SW 1271 (cell line): ENCODE data around the gene BEND2.
"Not testable (repeated sequence)": the region's sequence is repeated elsewhere in the genome, so short reads cannot be mapped to it uniquely, and the experiment has no call there.

Experiments used
- DNase-seq, 2 experiments: peaks; one replicate each; lab custom pipeline; 2025; lab: John Stamatoyannopoulos, UW

BEND2 gene

DNA sequence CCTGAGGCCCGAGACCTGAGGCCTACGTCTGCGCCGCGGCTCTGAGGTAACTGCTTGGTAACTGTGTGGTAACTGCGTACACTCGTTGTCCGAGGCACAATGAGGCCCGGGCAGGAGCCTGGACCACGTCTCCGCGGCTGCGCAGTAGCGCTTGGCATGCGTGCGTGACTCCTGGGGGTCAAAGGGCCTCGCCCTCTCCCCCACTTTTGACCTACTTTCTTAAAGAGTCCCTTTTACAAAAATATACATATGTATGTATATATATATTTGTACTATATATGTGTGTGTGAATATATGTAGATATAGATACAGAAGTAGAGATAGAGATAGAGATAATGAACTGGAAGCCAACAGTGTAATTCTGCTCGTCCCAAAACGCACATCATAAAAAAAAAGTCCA is at the start of gene BEND2:
Gene BEND2 (minus strand): TSS at position 101 of the 400 bp plus-strand sequence. CDS start 136 bp downstream, outside the sequence.
- DNase-seq, result no peak

GRCh38 chrX:18255059-18255458 is 34.4 kb upstream of the BEND2 start:
- DNase-seq, result no peak

DNA sequence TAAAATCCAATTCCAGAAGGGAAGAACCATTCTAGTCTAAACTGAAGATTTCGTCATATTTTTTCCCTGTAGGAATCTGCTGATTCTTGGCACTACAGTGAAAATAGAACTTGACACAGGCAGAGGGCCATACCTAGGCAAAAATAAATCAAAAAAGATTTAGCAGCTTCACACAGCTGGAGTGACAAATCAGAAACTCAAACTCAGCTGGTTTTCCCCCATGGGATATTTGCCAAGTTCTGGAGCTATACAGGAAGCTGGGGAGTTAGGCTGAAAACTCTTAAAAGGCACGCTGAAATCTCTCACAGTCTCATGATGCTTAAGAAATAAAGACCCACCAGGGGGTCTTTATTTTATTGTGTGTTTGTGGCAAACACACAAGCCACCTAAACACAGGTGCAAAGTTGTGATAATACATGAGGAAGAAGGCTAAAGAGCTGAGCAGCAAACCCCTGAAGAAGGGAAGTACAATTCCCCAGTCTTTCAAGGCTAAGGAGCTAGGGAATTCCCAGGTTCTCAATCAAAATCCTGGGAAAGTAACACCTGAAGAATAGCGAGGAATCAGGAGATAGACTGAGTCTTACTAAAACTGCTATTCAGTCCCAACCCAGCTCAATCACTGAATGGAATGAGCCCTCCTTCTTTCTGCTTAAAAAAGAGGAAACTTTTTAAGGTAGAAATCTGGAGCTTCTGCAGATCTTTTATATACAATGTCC is 32.1 kb upstream of the BEND2 start:
- DNase-seq, result no peak

DNA sequence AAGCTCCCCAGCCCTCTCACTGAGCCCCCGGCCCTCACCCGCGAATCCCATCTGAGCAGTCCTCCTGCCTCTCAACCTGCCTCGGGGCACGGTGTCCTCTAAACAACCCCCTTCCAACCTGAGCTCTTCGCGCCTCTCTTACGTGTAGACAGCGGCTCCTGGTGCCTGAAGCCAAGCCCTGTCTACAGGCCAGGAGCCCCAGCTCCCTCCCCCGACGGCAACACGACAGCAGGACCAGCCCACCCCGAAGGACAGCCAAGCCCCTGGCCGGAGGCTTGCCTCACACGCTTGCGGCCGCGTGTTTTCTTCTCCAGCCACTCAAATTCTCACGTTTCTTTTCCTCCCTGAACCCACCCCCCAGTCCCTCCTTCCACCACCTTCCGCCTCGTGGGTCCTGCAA is 9.0 kb upstream of the BEND2 start:
- not testable (repeated sequence) for DNase-seq

GRCh38 chrX:18228069-18228468 is 7.4 kb upstream of the BEND2 start:
- DNase-seq, result no peak

- no peak for DNase-seq
Measured at GRCh38 chrX:18227458-18227857, 6.8 kb upstream of the BEND2 start.

- no peak for DNase-seq
Measured at GRCh38 chrX:18210470-18210869, 10.2 kb downstream of the BEND2 start.

GRCh38 chrX:18206657-18207056 is 14.0 kb downstream of the BEND2 start:
- no peak for DNase-seq

GRCh38 chrX:18203631-18204030 is 17.1 kb downstream of the BEND2 start:
- DNase-seq, result no peak

GRCh38 chrX:18194688-18195087 is 26.0 kb downstream of the BEND2 start:
- DNase-seq, result no peak

DNA sequence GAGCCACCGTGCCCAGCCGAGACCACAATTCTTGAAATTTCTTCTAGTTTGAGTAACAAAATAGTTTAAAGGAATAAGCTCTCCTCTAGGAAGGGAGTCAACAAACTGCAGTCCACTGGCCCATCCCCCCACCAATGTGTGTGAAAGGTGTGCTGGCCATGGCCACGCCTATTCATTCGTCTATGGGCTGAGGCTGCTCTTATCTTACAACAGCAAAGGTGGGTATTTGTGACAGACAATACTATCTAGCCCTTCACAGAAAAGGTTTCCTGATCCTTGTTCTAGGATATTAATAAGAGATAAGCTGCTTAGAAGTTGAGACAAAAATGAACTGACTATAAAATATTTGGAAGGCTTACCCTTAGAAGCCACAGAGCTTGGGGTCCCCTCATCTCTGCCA is 41.2 kb downstream of the BEND2 start:
- no peak for DNase-seq

DNA sequence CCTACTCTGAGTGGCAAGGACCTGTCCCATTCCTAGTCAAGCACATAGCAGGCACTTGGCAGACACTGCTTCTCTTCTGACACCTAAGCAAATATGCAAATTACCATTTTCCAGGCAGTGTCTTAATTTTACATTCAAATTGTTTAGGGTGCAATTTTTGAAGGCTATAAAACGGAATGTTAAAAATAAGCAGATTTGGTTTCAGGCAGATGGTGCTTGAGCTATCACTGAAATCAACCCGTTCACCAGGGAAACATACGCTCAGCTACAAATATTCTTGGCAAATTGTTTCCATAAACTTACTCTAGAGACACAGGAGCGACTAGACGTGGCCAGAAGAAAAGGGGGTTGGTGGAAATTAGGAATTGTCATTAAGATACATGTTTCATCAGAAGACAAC is 45.7 kb downstream of the BEND2 start:
- no peak for DNase-seq

DNA sequence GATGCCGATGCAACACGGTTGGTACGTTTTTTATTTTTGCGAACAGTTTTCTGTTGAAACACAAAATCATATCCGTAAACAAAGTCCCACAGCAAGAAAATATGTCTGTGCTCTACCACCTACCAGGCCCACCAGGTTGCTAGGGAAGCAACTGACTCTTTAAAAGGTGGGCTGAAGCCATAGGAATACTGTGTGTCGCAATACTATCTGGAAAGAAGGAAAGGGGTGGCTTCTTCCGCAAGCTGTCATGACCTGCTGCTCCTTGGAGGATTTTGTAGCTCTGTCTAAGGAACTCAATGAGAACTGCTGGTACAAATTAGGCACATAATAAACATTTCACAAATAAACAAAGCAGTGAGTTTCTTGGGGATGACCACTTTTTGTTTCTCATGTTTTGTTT is 46.5 kb downstream of the BEND2 start:
- DNase-seq, result no peak

- DNase-seq, result no peak
Measured at GRCh38 chrX:18173494-18174180, 47.0 kb downstream of the BEND2 start.

- DNase-seq, result no peak
Measured at GRCh38 chrX:18172970-18173369, 47.7 kb downstream of the BEND2 start.

DNA sequence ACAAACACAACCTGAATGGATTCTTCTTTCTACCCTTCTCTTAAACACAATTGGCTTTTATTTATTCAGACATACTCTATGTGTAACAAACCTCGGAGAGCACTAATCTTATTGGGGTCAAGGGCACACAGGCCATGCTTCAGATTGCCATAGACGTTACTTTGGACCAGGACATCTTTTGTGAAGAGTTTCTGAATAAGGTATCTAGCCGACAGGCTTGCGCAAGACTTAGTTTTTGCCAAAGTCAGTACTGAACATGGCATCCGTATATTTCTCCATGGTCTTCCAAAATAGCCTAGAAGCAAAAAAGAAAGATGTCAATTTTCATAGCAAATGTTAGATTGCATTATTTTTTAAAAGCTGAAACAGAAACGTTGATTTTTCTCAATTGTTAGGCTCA is 49.8 kb downstream of the BEND2 start:
- DNase-seq, result no peak

DNA sequence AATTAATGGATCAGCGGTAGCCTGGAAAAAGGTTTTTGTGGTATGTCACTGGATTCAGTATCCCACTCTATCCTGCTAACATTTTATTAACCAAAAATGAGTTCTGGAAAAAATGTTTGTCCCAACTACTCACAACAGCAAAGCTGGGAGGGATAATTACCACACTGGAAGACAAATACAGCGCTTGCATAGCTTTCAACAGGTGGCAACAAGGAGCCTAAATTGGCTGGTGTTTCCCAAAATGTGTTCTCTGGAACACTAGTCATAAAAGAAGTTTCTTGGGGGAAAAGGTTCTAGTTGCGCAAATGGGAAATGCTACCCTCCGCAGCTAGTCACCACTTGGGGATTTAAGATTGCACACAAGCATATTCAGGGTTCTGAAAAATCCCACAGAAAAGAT is 54.6 kb downstream of the BEND2 start:
- no peak for DNase-seq

GRCh38 chrX:18160369-18160768 is 60.3 kb downstream of the BEND2 start:
- DNase-seq, result no peak

DNA sequence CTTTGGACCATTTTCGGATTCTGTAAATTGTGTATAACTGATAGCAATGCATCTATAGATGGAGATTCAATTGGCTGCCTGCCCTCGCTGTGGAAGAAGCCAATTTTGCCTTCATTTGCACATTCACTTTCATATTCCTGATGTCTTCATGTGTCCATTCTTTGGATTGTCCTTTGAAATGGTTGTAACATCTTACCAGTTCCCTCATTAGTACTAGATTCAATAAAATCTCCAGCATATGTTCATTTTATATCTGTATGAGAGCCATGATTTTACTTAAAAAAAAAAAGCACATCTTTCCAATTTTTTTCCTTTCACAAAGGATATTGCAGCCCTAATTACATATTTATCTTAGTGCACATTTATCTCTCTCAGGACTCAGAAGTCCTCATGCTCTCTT is 61.7 kb downstream of the BEND2 start:
- no peak for DNase-seq

- no peak for DNase-seq
Measured at GRCh38 chrX:18151649-18152048, 69.0 kb downstream of the BEND2 start.

GRCh38 chrX:18151157-18151556 is 69.5 kb downstream of the BEND2 start:
- no peak for DNase-seq

- no peak for DNase-seq
Measured at GRCh38 chrX:18149454-18149853, 71.2 kb downstream of the BEND2 start.

DNA sequence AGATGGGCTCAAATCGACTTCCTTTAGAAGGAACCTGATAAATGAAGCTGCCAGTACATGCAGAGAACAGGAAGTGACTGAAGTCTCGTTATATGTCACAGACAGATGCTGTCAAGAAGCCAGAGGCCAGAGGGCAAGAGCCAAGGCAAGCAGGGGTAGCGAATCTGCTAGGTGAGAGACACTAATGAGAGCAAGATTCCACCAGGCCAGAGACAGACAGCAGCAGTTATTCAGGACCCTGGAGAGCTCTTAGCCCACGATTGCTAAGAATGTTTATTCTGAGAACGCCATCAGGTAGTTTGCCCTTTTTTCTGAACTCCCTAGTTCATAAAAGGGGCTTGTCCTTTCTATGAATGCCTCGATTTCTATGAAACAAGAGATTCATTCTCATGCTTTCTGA is 73.7 kb downstream of the BEND2 start:
- DNase-seq, result no peak

DNA sequence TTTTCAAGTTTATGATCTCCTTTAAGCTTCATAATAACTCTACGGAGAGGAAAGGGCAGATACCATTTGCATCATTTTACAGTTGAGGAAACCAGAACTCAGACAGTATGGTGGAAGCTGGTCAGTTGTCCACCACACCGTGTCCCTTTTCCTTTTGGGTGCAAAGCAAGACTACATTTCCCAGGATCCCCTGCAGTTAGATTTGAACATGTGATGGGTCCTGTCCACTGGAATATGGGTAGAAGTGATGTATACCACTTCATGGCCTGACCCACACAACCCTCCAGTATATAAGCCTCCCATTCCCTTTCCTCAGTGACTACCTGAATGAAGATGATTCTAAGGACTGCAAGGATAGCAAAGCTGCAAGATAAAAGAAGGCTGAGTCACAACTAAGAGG is 74.7 kb downstream of the BEND2 start:
- no peak for DNase-seq
